Measurements from ENCODE around the gene SARDH. TPM values are rescaled to one million over a fixed set of nuclear protein-coding genes. Genes with fewer than 3 reads are reported as not detected.
A peak's percentile ranks its signal among the peaks of the same experiment; 100 is the strongest.

SARDH gene
- total and polyA plus RNA-seq, 4 donors, result 0.84 to 3.0 (median 2.0) TPM; not detected in 1

GRCh38 chr9:133682818-133683585 lies 55.1 kb downstream of the SARDH start:
- ATAC-seq (ENCODE audit: low FRiP score), result no peak
- no peak overlapping the region for H3K4me3 ChIP-seq (ENCODE audit: low read length in 2 of 2)
- H3K27ac ChIP-seq (ENCODE audit: low read depth in 1 of 2, low read length in 2 of 2), result no peak overlapping the region
- H3K4me1 ChIP-seq (ENCODE audit: control insufficient read depth in 1 of 2, insufficient read depth in 2 of 2, low read length in 2 of 2), result no peaks in the 10 kb centered on the region
- DNase-seq, result peak in 1 of 2 donors; percentile 44
- 88 to 89% methylated on average over 18 to 20 of the region's 20 CpGs for WGBS, 2 donors
- intact Hi-C loops (cut with DNase I), result no loop called here
- H3K36me3 ChIP-seq (ENCODE audit: control insufficient read depth in 1 of 2, insufficient read depth in 2 of 2, low read length in 1 of 2), result no peaks in the 10 kb centered on the region
- no peaks in the 10 kb centered on the region for H3K9me3 ChIP-seq (ENCODE audit: control insufficient read depth, low read length)
- H3K27me3 ChIP-seq (ENCODE audit: control insufficient read depth in 1 of 2, insufficient read depth in 2 of 2, low read length in 1 of 2), result no peaks in the 10 kb centered on the region

GRCh38 chr9:133681658-133682306 lies 56.4 kb downstream of the SARDH start:
- intact Hi-C loops (cut with DNase I), result no loop called here
- WGBS, 2 donors, result 94 to 95% methylated on average over 35 of the region's 35 CpGs
- ATAC-seq (ENCODE audit: low FRiP score) (no peak), DNase-seq (peak in 1 of 2 donors; percentile 26)
- Histone ChIP-seq H3K9me3 (ENCODE audit: control insufficient read depth, low read length) (no peaks in the 10 kb centered on the region), H3K4me1 (ENCODE audit: control insufficient read depth in 1 of 2, insufficient read depth in 2 of 2, low read length in 2 of 2) (no peaks in the 10 kb centered on the region), H3K27me3 (ENCODE audit: control insufficient read depth in 1 of 2, insufficient read depth in 2 of 2, low read length in 1 of 2) (no peaks in the 10 kb centered on the region), H3K4me3 (ENCODE audit: low read length in 2 of 2) (no peak overlapping the region), H3K27ac (ENCODE audit: low read depth in 1 of 2, low read length in 2 of 2) (no peak overlapping the region), H3K36me3 (ENCODE audit: control insufficient read depth in 1 of 2, insufficient read depth in 2 of 2, low read length in 1 of 2) (no peaks in the 10 kb centered on the region)

GRCh38 chr9:133680976-133681657 lies 57.0 kb downstream of the SARDH start:
- no peak overlapping the region for H3K27ac ChIP-seq (ENCODE audit: low read depth in 1 of 2, low read length in 2 of 2)
- ATAC-seq (ENCODE audit: low FRiP score) (no peak), DNase-seq (peak in 1 of 2 donors; percentile 21)
- intact Hi-C loops (cut with DNase I), result no loop called here
- H3K4me3 ChIP-seq (ENCODE audit: low read length in 2 of 2), result no peak overlapping the region
- WGBS, 2 donors, result 91 to 92% methylated on average over 20 of the region's 20 CpGs
- H3K27me3 ChIP-seq (ENCODE audit: control insufficient read depth in 1 of 2, insufficient read depth in 2 of 2, low read length in 1 of 2), result no peaks in the 10 kb centered on the region
- no peaks in the 10 kb centered on the region for H3K36me3 ChIP-seq (ENCODE audit: control insufficient read depth in 1 of 2, insufficient read depth in 2 of 2, low read length in 1 of 2)
- no peaks in the 10 kb centered on the region for H3K4me1 ChIP-seq (ENCODE audit: control insufficient read depth in 1 of 2, insufficient read depth in 2 of 2, low read length in 2 of 2)
- no peaks in the 10 kb centered on the region for H3K9me3 ChIP-seq (ENCODE audit: control insufficient read depth, low read length)

GRCh38 chr9:133680250-133680975 lies 57.7 kb downstream of the SARDH start:
- intact Hi-C loops (cut with DNase I), result no loop called here
- no peak overlapping the region for H3K4me3 ChIP-seq (ENCODE audit: low read length in 2 of 2)
- H3K9me3 ChIP-seq (ENCODE audit: control insufficient read depth, low read length), result no peaks in the 10 kb centered on the region
- no peaks in the 10 kb centered on the region for H3K36me3 ChIP-seq (ENCODE audit: control insufficient read depth in 1 of 2, insufficient read depth in 2 of 2, low read length in 1 of 2)
- H3K4me1 ChIP-seq (ENCODE audit: control insufficient read depth in 1 of 2, insufficient read depth in 2 of 2, low read length in 2 of 2), result no peaks in the 10 kb centered on the region
- DNase-seq (peak in 1 of 2 donors; percentile 33), ATAC-seq (ENCODE audit: low FRiP score) (no peak)
- no peak overlapping the region for H3K27ac ChIP-seq (ENCODE audit: low read depth in 1 of 2, low read length in 2 of 2)
- WGBS, 2 donors, result 94 to 96% methylated on average over 21 of the region's 21 CpGs
- no peaks in the 10 kb centered on the region for H3K27me3 ChIP-seq (ENCODE audit: control insufficient read depth in 1 of 2, insufficient read depth in 2 of 2, low read length in 1 of 2)

- 86% methylated on average over 35 of the region's 35 CpGs for WGBS, 2 donors
- H3K4me1 ChIP-seq (ENCODE audit: control insufficient read depth in 1 of 2, insufficient read depth in 2 of 2, low read length in 2 of 2), result no peaks in the 10 kb centered on the region
- ATAC-seq (ENCODE audit: low FRiP score) (no peak), DNase-seq (peak in 1 of 2 donors; percentile 39)
- no peak overlapping the region for H3K4me3 ChIP-seq (ENCODE audit: low read length in 2 of 2)
- no peaks in the 10 kb centered on the region for H3K27me3 ChIP-seq (ENCODE audit: control insufficient read depth in 1 of 2, insufficient read depth in 2 of 2, low read length in 1 of 2)
- H3K36me3 ChIP-seq (ENCODE audit: control insufficient read depth in 1 of 2, insufficient read depth in 2 of 2, low read length in 1 of 2), result no peaks in the 10 kb centered on the region
- H3K9me3 ChIP-seq (ENCODE audit: control insufficient read depth, low read length), result no peaks in the 10 kb centered on the region
- H3K27ac ChIP-seq (ENCODE audit: low read depth in 1 of 2, low read length in 2 of 2), result no peak overlapping the region
- intact Hi-C loops (cut with DNase I), result no loop called here
Measured at GRCh38 chr9:133679466-133680061, 58.6 kb downstream of the SARDH start.

- Histone ChIP-seq H3K4me1 (ENCODE audit: control insufficient read depth in 1 of 2, insufficient read depth in 2 of 2, low read length in 2 of 2) (no peaks in the 10 kb centered on the region), H3K27me3 (ENCODE audit: control insufficient read depth in 1 of 2, insufficient read depth in 2 of 2, low read length in 1 of 2) (no peaks in the 10 kb centered on the region), H3K9me3 (ENCODE audit: control insufficient read depth, low read length) (no peaks in the 10 kb centered on the region), H3K27ac (ENCODE audit: low read depth in 1 of 2, low read length in 2 of 2) (no peak overlapping the region), H3K36me3 (ENCODE audit: control insufficient read depth in 1 of 2, insufficient read depth in 2 of 2, low read length in 1 of 2) (no peaks in the 10 kb centered on the region), H3K4me3 (ENCODE audit: low read length in 2 of 2) (no peak overlapping the region)
- intact Hi-C loops (cut with DNase I), result no loop called here
- ATAC-seq (ENCODE audit: low FRiP score) (no peak), DNase-seq (peak in 1 of 2 donors; percentile 25)
- WGBS, 2 donors, result 83 to 85% methylated on average over 15 of the region's 15 CpGs
Measured at GRCh38 chr9:133679056-133679455, 59.1 kb downstream of the SARDH start.

DNA sequence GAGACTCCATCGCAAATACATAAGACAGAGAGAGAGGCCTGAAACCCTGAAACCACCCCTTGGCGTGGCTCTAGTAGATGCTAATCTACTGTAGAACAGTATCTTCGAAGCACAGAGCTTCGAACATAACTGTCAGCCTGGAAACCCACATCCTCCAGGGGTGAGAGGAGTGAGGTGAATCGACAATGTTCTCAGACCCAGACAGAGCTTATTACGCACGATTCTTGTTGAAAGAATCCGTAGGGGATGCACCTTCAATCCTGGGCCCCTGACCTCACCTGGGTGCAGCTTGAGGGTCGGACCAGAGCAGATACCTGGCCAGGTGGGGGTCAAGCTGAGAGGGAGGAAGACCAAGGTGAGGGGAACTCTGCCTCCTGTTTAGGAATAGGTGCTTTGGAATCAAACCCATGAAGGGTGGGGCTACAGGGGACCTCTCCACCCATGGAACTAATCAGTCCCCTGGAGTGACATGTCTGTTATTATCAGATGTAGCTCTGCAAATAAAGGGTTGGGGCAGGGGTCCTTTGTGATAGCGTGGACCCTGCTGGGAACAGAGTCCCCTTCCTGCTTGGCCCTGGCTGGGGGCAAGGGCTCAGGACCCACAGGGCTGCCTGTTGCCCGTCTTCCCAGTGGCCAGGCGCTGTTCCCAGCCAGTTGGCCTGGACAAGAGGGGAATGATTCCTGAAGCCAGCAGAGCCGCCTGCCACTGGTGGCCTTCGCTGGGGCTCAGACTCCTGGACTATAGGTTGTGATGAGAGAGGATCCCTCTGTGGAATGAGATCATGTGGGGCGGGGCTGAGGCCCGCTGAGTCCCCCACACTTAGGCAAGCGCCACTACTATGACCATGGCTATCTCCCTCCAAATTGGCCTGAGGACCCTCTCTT lies 60.8 kb downstream of the SARDH start:
- no peak for DNase-seq
- Histone ChIP-seq H3K27me3 (ENCODE audit: control insufficient read depth in 1 of 2, insufficient read depth in 2 of 2, low read length in 1 of 2) (no peaks in the 10 kb centered on the region), H3K36me3 (ENCODE audit: control insufficient read depth in 1 of 2, insufficient read depth in 2 of 2, low read length in 1 of 2) (no peaks in the 10 kb centered on the region), H3K4me1 (ENCODE audit: control insufficient read depth in 1 of 2, insufficient read depth in 2 of 2, low read length in 2 of 2) (no peaks in the 10 kb centered on the region), H3K9me3 (ENCODE audit: control insufficient read depth, low read length) (no peaks in the 10 kb centered on the region), H3K27ac (ENCODE audit: low read depth in 1 of 2, low read length in 2 of 2) (no peak overlapping the region), H3K4me3 (ENCODE audit: low read length in 2 of 2) (no peak overlapping the region)
- intact Hi-C loops (cut with DNase I), result no loop called here
- ATAC-seq (ENCODE audit: low FRiP score), result no peak
- WGBS, 2 donors, result 93 to 96% methylated on average over 17 of the region's 17 CpGs

Data from aorta (tissue), 5 donors.